ENCODE data around the gene ARHGDIB. TPM values are rescaled to one million over a fixed set of nuclear protein-coding genes. Genes with fewer than 3 reads are reported as not detected.

Gene ARHGDIB
- total RNA-seq, 1 donor from 2014 or later: 217 TPM

DNA sequence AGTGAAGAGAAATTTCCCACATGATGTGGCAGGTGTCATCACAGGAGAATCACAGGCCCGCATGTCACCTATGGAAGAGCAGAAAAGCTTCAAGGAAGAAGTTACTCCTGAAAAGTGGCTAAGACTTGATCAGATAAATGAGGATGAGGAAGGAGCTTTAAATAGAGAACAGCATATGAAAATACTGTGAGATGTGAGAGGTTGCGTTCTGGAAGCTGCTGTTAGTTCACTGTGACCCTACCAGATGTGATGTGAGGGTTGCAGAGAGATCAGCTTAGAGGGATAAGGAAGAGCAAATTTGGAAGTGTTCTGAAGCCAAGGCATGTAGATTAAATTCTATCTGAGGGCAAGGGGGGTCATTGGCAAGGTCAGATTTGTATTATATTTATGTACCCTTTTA, 40.2 kb downstream of the ARHGDIB start:
- H3K27ac Mint-ChIP-seq (ENCODE audit: unreplicated experiment): no peak overlapping the region
- TF ChIP-seq, protein P1, sequence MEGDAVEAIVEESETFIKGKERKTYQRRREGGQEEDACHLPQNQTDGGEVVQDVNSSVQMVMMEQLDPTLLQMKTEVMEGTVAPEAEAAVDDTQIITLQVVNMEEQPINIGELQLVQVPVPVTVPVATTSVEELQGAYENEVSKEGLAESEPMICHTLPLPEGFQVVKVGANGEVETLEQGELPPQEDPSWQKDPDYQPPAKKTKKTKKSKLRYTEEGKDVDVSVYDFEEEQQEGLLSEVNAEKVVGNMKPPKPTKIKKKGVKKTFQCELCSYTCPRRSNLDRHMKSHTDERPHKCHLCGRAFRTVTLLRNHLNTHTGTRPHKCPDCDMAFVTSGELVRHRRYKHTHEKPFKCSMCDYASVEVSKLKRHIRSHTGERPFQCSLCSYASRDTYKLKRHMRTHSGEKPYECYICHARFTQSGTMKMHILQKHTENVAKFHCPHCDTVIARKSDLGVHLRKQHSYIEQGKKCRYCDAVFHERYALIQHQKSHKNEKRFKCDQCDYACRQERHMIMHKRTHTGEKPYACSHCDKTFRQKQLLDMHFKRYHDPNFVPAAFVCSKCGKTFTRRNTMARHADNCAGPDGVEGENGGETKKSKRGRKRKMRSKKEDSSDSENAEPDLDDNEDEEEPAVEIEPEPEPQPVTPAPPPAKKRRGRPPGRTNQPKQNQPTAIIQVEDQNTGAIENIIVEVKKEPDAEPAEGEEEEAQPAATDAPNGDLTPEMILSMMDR (IDR thresholded peaks at IDR 0.05; ENCODE audit: unreplicated experiment): no peak

DNA sequence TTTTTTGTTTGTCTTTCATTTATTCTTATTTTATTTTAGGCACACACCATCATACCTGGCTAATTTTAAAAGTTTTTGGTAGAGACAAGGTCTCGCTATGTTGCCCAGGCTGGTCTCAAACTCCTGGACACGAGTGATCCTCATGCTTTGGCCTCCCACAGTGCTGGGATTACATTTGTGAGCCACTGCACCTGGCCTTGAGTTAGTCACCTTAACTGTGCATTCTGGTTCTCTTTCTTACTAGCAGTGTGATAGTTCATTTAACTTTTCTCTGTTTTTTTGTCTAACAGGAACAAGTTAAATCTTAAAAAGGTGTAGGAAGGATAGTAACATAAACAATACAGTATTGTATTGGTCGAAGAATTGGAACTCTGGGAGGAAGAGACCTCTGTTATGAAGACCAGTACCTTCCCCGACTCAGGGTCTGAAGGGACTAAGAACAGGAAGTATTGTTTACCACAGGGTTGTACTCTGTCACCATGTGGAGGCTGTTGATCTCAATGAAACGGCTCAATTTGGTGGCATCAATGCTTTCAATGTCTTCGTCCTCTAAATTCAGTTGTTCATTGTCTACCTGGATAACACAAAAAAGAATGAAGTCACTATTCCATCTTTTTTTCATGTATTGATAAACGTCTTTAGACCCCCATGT, 40.8 kb downstream of the ARHGDIB start:
- peaks cover 2% of the 10 kb centered on the region for H3K27me3 Mint-ChIP-seq (ENCODE audit: unreplicated experiment)
- DNase-seq (ENCODE audit: low spot score): no peak
- TF ChIP-seq, protein P1 (IDR thresholded peaks at IDR 0.05; ENCODE audit: unreplicated experiment): no peak
- peaks cover 4% of the 10 kb centered on the region for H3K4me1 Mint-ChIP-seq (ENCODE audit: unreplicated experiment)
- H3K27ac Mint-ChIP-seq (ENCODE audit: unreplicated experiment): no peak overlapping the region
- no peaks in the 10 kb centered on the region for H3K9me3 Mint-ChIP-seq (ENCODE audit: unreplicated experiment)
- H3K4me3 Mint-ChIP-seq (ENCODE audit: unreplicated experiment): no peak overlapping the region
- H3K36me3 Mint-ChIP-seq (ENCODE audit: low read depth, unreplicated experiment): no peaks in the 10 kb centered on the region

More for the DNA sequence above, 40.2 kb downstream of the ARHGDIB start:
- Mint-ChIP-seq H3K4me3 (ENCODE audit: unreplicated experiment) (no peak overlapping the region), H3K36me3 (ENCODE audit: low read depth, unreplicated experiment) (no peaks in the 10 kb centered on the region), H3K27me3 (ENCODE audit: unreplicated experiment) (no peaks in the 10 kb centered on the region), H3K4me1 (ENCODE audit: unreplicated experiment) (no peaks in the 10 kb centered on the region), H3K9me3 (ENCODE audit: unreplicated experiment) (no peaks in the 10 kb centered on the region)
- DNase-seq (ENCODE audit: low spot score): no peak

DNA sequence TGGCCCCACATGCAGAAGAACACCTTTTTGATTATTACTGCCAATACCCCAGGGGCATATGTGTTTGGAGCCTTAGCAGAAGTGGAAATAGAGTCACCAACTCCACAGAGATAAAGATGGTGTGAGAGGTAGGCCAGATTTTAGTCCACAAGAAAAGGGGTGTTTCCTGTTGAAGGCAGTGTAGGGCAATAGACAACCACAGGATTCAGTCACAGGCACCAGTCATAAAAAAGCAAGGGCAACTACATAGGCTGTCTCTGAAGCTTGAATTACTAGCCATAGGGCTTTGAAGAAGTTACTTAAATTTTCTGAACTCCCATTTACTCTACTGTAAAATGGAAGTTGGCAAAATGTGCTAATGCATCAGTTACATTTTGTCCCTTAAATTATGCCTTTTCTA, 41.9 kb downstream of the ARHGDIB start:
- no peak for DNase-seq (ENCODE audit: low spot score)
- Mint-ChIP-seq H3K9me3 (ENCODE audit: unreplicated experiment) (no peaks in the 10 kb centered on the region), H3K27me3 (ENCODE audit: unreplicated experiment) (peaks cover 2% of the 10 kb centered on the region), H3K27ac (ENCODE audit: unreplicated experiment) (no peak overlapping the region), H3K36me3 (ENCODE audit: low read depth, unreplicated experiment) (no peaks in the 10 kb centered on the region), H3K4me3 (ENCODE audit: unreplicated experiment) (no peak overlapping the region), H3K4me1 (ENCODE audit: unreplicated experiment) (peaks cover 4% of the 10 kb centered on the region)
- TF ChIP-seq, protein P1 (IDR thresholded peaks at IDR 0.05; ENCODE audit: unreplicated experiment): no peak

DNA sequence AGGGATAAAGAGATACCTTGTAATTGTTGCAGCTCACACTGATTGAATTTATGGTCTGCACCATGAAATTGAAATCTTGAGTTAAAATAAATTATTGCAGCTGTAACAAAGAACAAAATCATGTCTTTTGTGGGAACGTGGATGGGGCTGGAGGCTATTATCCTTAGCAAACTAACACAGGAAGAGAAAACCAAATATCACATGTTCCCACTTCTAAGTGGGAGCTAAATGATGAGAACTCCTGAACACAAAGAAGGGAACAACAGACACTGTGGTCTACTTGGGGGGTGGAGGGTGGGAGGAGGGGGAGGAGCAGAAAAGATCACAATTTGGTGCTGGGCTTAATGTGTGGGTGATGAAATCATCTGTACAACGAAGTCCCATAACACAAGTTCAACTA, 45.7 kb downstream of the ARHGDIB start:
- TF ChIP-seq, protein P1 (IDR thresholded peaks at IDR 0.05; ENCODE audit: unreplicated experiment): no peak

DNA sequence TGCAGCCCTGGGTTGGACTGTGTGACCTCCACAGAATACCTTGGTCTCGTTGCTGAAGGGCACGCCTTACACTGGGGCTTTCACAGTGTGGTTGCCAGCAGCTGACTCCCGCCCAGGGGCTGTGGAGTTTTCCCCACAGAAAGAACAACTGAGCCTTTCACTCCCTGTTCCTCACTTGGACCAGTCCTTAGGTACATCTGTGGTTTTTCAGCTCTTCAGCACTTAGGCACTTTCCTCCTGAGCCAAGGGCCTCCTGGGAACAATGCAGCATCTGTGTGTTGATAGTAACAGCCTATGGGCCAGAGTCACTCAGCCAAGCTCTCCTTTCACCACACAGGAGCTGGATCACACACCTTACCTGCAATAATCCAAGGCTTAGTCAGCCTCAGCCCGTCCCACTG, 48.0 kb downstream of the ARHGDIB start:
- Mint-ChIP-seq H3K4me1 (ENCODE audit: unreplicated experiment) (peaks cover 8% of the 10 kb centered on the region), H3K4me3 (ENCODE audit: unreplicated experiment) (no peak overlapping the region), H3K36me3 (ENCODE audit: low read depth, unreplicated experiment) (no peaks in the 10 kb centered on the region), H3K27me3 (ENCODE audit: unreplicated experiment) (peaks cover 4% of the 10 kb centered on the region), H3K27ac (ENCODE audit: unreplicated experiment) (no peak overlapping the region), H3K9me3 (ENCODE audit: unreplicated experiment) (no peaks in the 10 kb centered on the region)
- TF ChIP-seq, protein P1 (IDR thresholded peaks at IDR 0.05; ENCODE audit: unreplicated experiment): no peak
- no peak for DNase-seq (ENCODE audit: low spot score)

More for the DNA sequence above, 45.7 kb downstream of the ARHGDIB start:
- Mint-ChIP-seq H3K4me3 (ENCODE audit: unreplicated experiment) (no peak overlapping the region), H3K4me1 (ENCODE audit: unreplicated experiment) (peaks cover 6% of the 10 kb centered on the region), H3K27me3 (ENCODE audit: unreplicated experiment) (peaks cover 2% of the 10 kb centered on the region), H3K27ac (ENCODE audit: unreplicated experiment) (peak overlapping the region; percentile 5), H3K9me3 (ENCODE audit: unreplicated experiment) (no peaks in the 10 kb centered on the region), H3K36me3 (ENCODE audit: low read depth, unreplicated experiment) (no peaks in the 10 kb centered on the region)
- no peak for DNase-seq (ENCODE audit: low spot score)

Measured in endothelial cell (in vitro differentiated cells).